NCI-H2081 (cell line): Measurements from ENCODE around the gene UBR2.
"Not testable (repeated sequence)": the region's sequence is repeated elsewhere in the genome, so short reads cannot be mapped to it uniquely, and the experiment has no call there.

ENCODE experiments used
- DNase-seq, 2 experiments: peaks; one replicate each; lab custom pipeline; 2025; lab: John Stamatoyannopoulos, UW

The UBR2 gene

DNA sequence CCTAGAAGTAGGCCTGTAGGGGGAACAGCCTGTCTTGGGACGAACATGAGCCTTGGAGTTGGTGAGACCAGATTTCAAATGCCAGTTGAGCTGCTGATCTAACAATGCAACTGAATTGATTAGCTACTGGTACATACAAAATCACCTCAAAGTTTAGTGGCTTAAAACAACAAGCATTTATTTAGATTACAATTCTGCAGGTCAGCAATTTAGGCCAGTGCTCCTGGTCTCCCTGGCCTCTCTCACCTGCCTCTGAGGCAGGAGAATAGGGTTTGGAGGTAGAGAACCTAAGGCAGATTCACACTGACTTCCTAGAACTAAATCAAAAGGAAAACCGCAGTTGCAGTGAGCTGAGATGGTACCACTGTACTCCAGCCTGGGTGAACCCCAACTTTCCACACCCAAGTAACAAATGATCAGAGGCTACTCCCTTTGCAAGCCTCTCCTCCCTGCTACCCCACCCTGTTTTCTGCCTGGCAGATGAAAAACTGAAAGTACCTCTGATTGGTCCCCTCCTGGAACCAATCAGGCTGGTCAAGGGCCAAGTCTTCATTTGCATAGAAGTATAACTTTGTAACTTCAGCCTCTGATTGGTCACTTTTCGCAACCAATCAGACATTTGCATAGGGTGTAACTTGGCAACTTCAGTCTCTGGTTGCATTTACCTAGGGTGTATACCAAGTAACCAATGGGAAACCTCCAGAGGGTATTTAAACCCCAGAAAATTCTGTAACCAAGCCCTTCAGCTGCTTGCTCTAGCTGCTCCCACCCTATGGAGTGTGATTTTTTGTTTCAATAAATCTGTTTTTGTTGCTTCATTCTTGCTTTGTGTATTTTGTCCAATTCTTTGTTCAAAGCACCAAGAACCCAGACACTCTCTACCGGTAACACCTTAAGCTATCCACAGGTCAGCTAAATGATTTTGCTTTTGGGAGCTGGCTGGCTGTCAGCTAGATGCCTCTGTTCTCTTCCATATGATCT lies 8.1 kb upstream of the UBR2 start:
- peak in 1 of 2 experiments; percentile 27 for DNase-seq

DNA sequence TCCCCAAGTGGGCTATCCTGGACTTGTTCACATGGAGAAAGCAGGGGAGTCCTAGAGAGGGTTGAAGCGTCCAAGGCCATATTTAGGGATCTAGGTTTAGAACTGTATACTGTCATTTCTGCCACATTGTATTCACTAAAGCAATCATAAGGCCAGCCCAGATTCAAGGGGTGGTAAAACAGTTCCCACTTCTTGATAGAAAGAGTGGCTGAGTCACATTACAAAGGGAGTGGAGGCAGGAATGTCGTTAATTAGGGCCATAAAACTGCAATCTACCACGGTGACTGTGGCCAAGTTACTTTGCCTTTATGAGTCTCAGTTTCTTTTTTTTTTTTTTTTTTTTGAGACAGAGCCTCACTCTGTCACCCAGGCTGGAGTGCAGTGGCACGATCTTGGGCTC lies 7.4 kb upstream of the UBR2 start:
- DNase-seq, result no peak

DNA sequence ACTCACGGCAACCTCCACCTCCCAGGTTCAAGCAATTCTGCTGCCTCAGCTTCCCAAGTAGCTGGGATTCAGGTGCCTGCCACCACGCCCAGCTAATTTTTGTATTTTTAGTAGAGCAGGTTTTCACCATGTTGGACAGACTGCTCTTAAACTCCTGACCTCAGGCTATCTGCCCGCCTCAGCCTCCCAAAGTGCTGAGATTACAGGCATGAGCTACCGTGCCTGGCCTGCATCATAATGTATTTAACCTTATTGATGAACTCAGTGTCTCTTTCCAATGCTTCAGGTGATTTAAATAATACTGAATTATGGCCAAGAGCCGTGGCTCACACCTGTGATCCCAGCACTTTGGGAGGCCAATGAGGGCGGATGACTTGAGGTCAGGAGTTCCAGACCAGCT lies 4.6 kb upstream of the UBR2 start:
- not testable (repeated sequence) for DNase-seq

DNA sequence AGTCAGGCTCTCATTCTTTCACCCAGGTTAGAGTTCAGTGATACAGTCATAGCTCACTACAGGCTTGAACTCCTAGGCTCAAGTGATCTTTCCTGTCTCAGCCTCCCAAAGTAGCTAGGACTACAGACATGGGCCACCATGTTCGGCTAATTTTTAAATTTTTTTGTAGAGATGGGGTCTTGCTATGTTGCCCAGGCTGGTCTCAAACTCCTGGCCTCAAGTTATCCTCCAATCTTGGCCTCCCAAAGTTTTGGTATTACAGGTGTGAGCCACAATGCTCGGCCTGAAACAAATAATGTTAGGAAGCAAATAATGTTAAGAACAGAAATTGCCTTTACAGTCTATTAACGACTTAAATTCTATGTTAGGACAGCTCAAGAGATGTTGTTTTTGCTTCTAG lies 1.8 kb upstream of the UBR2 start:
- DNase-seq, result no peak

DNA sequence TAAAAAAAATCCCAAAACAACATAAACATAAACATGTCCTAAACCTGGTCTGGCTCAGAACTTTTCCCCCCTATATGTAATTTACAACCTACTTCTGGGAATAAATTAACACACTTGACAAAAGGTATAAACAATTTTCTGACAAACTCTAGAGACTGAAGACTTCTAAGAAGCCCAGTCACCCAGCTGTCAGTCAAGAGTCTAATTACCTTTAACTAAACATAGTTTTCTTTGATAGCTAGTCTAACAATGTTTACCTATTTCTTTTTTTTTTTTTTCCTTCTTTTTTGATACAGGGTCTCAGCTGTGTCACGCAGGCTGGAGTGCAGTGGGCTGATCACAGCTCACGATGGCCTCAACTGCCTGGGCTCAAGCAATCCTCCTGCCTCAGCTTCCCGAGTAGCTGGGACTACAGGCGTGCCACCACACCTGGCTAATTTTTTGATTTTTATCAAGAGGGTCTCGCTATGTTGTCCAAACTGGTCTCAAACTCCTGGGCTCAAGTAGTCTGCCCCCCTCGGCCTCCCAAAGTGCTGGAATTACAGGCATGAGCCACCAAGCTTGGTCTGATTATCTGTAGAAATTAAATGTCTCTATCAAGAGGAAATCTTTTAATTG lies 932 bp upstream of the UBR2 start:
- no peak for DNase-seq

DNA sequence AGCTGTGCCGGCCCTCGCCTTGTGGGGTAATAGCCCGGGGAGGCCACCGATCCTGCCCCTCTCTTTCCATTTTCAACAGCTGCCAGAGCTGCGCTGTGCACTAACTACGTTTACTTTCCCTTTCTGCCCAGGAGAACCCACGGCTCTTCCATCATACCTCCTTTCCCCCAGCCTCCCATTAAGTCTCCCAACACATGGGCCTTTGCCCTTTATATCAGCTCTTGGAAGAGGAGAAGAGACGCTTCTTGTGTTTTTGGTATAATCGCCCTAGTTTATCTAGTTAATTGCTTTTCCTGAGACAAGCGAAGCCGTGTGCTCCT lies 637 bp downstream of the UBR2 start:
- peak in 1 of 2 experiments; percentile 31 for DNase-seq

DNA sequence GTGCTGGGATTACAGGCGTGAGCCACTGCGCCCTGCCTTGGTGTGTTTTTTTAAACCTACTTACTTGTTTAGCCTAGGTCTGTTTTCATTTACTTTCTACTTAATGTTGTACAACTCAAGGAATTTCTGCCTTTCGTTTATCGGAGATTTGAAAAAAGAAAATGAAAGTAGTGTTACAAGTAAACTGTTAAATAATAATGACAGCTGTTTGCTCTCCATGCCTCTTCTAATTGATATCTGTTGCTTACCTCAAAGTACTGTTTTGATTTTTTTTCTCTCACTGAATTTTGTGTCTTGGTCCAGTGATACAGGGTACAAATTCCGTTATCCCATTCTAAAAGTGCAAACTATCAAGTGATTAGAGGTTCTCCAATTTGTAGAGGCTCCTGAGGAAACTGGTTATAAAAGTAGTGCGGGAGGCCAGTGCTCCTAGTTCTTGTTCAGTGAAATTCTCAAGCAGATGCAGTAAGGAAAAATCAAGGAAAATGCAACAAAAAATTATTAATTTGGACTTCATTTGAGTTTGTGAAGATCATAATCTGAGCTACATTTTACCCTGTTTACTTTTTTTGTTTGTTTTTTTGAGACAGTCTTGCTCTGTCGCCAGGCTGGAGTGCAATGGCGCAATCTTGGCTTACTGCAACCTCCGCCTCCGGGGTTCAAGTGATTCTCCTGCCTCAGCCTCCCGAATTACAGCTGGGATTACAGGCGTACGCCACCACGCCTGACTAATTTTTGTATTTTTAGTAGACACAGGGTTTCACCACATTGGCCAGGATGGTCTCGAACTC lies 2.2 kb downstream of the UBR2 start:
- no peak for DNase-seq

DNA sequence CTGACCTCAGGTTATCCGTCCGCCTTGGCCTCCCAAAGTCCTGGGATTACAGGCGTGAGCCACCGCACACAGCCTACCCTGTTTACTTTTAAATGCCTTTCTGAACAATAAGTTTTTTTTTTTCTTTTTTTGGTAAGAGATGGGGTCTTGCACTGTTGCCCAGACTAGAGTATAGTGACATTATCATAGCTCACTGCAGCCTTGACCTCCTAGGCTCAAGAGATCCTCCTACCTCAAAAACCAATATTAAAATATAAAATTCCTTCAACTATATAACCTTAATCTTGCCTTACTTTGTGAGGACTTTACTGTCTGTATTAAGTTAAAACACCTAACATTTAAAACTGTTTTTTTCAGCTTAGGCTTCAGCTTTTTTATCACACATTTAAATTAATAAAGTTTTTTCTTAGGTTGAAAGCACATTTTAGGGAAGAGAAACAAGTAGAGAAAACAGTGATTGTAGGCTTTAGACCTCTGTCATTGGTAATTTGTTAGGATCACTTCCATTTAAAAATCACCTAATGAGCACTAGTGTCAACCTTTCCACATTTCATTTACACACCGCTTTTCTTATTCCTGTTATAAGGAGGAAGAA lies 2.9 kb downstream of the UBR2 start:
- DNase-seq, result no peak

DNA sequence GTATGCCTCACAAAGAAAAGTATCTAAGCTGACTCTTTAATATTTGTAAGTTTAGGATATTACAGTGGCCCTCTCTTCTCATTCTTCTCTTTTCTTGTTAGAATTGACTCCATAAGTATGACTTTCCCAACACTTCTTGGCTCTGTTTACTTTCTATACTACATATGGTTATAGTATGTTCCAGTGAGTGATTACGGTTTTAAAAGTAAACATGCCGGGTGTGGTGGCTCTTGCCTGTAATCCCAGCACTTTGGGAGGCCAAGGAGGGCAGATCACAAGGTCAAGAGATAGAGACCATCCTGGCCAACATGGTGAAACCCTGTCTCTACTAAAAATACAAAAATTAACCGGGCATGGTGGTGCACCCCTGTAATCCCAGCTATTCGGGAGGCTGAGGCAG lies 3.4 kb downstream of the UBR2 start:
- not testable (repeated sequence) for DNase-seq

DNA sequence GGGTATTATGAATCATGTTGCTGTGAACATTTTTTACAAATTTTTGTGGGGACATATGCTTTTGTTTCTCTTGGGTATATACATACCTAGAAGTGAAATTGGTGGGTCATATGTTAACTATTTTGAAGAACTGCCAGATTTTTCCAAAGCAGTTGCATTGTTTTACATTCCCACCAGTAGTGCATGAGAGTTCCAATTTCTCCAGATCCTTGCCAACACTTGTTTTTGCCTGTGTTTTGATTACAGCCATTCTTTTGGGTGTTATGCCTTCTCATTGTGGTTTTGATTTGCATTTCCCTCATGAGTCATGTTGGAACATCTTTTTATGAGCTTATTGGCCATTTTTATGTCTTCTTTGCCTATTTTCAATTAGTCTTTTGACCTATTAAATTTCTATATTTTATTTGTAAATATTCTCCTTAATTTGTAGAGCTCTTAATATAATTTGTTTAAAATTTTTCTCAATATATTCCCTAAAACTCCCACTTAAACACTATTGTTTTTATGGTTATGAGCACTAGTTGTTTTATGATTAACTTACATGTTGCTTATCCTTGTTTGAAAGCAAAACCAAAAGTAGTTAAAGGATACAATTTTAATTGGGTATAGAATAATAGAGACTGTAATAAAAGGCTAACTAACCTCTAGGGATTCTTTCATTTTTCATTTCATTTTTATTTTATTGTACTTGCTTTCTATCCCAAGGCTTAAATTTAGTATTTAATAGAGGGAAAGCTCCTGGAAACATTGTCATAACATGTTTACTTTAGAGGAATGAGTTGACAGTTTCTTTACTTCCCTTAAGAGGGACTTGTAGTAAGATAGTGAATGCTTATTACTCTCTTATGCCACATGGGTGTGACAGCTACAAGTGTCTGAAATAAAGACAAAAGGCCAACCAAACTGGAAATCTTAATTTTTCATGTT lies 5.5 kb downstream of the UBR2 start:
- DNase-seq, result no peak

DNA sequence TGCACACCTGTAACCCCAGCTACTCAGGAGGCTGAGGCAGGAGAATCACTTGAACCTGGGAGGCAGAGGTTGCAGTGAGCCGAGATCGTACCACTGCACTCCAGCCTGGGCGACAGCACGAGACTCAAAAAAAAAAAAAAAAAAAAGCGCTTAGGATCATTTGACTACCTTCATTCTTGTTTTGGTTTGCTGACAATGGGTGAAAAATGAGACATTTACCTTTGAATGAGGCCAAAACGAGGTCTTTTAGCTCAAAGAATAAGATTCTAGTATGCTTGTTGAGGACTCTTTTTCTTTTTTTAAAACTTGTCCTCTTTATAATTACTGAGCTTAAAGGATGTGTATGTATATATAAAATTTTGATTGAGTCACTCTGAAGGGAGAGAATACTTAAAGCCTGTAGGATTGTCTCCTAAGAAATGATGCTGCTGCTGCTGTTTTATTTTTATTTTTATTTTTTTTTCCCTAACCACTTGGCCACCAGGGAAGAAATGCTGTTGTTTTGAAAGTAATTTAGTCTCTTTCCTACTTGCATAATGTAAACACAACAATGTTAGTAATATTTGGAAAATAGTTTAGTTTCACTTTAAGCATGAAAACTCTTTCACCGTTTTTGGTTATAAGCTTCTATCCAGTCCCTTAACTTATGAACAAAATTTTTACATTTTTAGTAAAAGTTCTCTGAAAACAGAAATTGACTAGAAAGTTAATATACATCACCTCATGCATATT lies 7.9 kb downstream of the UBR2 start:
- no peak for DNase-seq

DNA sequence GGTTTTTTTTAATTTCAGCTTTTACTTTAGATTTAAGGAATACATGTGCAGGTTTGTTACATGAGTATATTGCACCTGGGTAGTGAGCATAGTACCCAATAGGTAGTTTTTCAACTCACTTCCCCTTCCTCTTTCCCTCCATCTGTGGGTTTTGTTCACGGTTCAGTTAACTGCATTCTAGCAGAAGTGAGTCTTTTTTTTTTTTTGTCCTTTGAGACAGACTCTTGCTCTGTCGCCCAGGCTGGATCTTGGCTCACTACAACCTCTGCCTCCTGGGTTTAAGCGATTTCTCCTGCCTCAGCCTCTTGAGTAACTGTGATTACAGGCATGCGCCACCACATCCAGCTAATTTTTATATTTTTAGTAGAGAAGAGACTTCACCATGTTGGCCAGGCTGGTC lies 8.7 kb downstream of the UBR2 start:
- DNase-seq, result no peak

DNA sequence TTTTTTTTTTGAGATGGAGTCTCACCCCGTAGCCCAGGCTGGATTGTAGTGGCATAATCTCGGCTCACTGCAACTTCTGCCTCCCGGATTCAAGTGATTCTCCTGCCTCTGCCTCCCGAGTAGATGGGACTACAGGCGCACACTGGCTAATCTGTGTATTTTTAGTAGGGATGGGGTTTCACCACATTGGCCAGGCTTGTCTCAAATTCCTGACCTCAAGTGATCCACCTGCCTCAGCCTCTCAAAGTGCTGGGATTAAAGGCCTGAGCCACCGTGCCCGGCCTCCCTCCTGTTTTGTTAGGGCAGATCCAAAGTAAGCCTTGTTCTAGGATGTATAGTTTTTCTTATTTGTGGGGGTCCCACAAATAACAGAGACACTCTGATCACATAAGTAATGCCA lies 12.7 kb downstream of the UBR2 start:
- not testable (repeated sequence) for DNase-seq

DNA sequence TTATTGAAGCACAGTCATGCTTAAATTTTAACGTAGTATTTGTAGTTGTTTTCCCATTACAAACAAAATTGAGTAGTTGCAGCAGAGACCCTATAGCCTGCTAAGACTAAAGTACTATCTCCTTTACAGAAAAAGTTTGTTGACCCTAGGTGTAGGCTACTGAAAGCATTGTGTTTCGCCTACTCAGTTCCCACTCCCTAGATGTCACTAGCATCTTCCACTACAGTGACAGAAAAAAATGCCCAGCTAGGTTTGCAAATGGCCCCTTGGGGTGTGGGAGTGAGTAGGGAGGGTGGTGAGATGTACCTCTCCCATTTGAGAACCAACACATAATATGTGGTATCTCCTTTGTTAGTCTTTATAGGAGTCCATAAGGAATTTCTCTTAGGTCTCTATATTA lies 34.5 kb downstream of the UBR2 start:
- DNase-seq, result no peak

DNA sequence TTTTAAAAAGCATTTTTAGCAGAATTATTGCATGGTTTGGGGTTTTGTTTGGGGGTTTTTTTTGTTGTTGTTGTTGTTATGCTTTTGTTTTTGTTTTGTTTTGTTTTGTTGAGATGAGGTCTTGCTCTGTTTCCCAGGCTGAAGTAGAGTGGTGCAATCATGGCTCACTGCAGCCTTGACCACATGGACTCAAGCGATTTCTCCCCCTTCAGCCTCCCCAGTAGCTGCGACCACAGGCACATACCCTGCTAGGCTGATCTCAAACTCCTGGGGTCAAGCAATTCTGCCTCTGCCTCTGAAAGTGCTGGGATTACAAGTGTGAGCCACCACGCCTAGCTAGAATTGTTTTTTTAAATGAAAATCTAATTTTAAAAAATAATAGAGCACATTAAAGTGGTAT lies 35.7 kb downstream of the UBR2 start:
- DNase-seq, result no peak

DNA sequence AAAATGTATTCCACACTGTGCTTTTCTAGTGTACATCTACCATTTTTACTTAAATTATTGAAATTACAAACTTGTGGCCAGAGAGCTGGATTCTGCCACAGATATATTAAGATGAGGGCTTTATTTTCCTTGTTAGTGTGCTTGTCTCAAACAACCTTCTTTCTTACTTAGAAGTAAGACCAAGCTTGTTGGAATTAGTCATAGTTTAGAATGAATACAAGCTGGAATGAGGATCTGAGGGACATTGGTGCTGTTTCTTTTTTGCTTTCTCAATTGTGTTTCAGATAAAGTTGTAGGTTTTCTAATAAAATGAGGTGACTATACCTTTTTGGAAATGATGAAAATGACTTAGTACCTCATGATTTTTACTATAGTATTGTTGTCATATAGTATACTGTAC lies 40.3 kb downstream of the UBR2 start:
- no peak for DNase-seq

DNA sequence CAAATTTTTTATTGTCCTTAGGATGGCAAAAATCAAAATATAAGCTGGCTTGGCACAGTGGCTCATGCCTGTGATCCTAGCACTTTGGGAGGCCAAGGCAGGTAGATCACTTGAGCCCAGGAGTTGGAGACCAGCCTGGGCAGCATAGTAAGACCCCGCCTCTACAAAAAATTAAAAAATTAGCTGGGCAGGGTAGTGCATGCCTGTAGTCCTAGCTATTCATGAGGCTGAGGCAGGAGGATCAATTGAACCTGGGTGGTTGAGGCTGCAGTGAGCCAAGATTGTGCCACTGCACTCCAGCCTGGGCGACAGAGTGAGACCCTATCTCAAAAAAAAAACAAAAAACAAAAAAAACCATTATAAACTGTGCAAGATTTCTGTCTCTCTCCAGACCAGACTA lies 40.9 kb downstream of the UBR2 start:
- not testable (repeated sequence) for DNase-seq

DNA sequence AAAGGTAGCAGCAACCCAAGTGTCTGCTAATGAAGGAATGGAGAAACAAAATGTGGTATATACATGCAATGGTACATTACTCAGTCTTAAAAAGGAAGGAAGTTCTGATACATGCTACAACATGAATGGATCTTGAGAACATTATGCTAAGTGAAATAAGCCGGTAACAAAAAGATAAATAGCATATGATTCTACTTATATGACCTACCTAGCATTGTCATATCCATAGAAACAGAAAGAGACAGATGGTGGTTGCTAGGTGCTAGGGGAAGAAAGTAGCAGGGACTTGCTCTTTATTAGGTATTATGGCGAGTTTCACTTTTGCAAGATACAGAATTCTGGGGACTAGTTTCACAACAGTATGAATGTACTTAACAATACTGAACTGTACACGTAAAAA lies 46.6 kb downstream of the UBR2 start:
- no peak for DNase-seq

DNA sequence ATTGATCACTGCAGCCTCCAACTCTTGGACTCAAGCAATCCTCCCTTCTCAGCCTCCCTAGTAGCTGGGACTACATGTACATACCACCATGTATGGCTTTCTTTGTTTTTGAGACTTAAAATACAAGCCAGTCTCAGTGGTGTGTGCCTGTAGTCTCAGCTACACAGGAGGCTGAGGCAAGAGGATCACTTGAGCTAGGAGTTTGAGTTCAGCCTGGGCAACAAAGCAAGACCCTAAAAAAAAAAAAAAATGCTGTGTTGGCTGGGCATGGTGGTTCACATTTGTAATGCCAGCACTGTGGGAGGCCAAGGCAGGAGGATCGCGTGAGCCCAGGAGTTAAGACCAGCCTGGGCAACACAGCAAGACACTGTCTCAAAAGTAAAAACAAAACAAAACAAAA lies 51.7 kb downstream of the UBR2 start:
- no peak for DNase-seq

DNA sequence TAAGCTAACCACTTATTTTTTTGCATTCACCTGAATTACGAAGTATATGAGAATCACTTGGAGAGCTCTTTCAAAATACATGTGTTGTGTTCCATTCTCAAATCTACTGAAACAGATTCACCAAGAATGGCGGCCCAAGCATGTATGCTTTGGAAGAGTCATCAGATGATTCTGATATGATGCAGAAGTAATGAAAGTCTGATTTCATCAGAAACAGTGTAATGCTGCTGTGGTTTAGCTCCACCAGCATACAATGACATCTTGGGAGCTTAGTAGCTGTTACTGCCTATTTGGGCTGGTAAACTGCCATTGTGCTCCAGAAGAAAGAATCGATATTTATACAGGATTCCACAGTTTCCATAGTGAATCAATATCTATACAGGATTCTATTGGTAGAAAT lies 52.9 kb downstream of the UBR2 start:
- DNase-seq, result no peak

DNA sequence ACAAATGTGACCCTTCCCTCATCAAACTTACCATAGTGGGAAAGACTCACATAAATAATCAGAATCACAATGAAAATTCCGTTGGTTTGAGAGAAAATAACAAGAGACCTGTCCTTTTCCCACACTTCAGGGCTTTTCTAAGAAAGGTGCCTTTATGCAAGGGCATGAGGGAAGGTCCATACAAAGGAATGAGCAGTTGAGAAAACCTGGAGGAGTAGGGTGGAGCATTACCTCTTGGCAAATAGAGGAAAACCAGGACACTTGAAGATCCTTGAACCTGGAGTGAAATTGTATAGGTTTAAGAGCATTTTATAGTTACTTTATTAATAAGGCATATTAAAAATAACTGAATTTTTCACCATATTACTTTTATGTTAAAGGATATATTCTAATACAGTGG lies 54.3 kb downstream of the UBR2 start:
- no peak for DNase-seq
